ENCODE measurements around the gene EXOSC1. TPM values are rescaled to one million over a fixed set of nuclear protein-coding genes. Genes with fewer than 3 reads are reported as not detected.
A peak's percentile ranks its signal among the peaks of the same experiment; 100 is the strongest.

The EXOSC1 gene
- total RNA-seq = 10 to 100 TPM; 27.2 to 30.4 TPM
- polyA plus RNA-seq (ENCODE audit: insufficient read length in 6 of 6) = 10 to 100 TPM; 34.9 to 43.1 (median 40.1) TPM
- long read RNA-seq, donor 1, transcript EXOSC1-204 (8 exons, 923 nt) = major isoform, 18 of 36 reads
- long read RNA-seq, donor 1, transcript EXOSC1-211 (2 exons, 2,113 nt) = minor isoform, 6 of 36 reads
- long read RNA-seq, donor 1, partial matches to known transcripts = 9 of 36 reads
- long read RNA-seq, donor 1, other reads (novel, unspliced or antisense) = 0 of 36 reads
- long read RNA-seq, donor 2, transcript EXOSC1-204 (8 exons, 923 nt) = major isoform, 11 of 14 reads
- long read RNA-seq, donor 2, partial matches to known transcripts = 0 of 14 reads
- long read RNA-seq, donor 2, other reads (novel, unspliced or antisense) = 0 of 14 reads
- long read RNA-seq, donor 3, transcript EXOSC1-204 (8 exons, 923 nt) = major isoform, 17 of 19 reads
- long read RNA-seq, donor 3, partial matches to known transcripts = 0 of 19 reads
- long read RNA-seq, donor 3, other reads (novel, unspliced or antisense) = 0 of 19 reads
- long read RNA-seq, donor 4, transcript EXOSC1-204 (8 exons, 923 nt) = major isoform, 32 of 39 reads
- long read RNA-seq, donor 4, partial matches to known transcripts = 1 of 39 reads
- long read RNA-seq, donor 4, other reads (novel, unspliced or antisense) = 3 of 39 reads
- long read RNA-seq, donor 5, transcript EXOSC1-204 (8 exons, 923 nt) = major isoform, 9 of 19 reads
- long read RNA-seq, donor 5, partial matches to known transcripts = 5 of 19 reads
- long read RNA-seq, donor 5, other reads (novel, unspliced or antisense) = 0 of 19 reads
- long read RNA-seq, donor 6, transcript EXOSC1-204 (8 exons, 923 nt) = major isoform, 11 of 11 reads
- long read RNA-seq, donor 6, partial matches to known transcripts = 0 of 11 reads
- long read RNA-seq, donor 6, other reads (novel, unspliced or antisense) = 0 of 11 reads
- long read RNA-seq, donor 7, partial matches to known transcripts = 0 of 5 reads
- long read RNA-seq, donor 7, other reads (novel, unspliced or antisense) = 0 of 5 reads
- long read RNA-seq, donor 8, transcript EXOSC1-204 (8 exons, 923 nt) = major isoform, 7 of 15 reads
- long read RNA-seq, donor 8, transcript EXOSC1-211 (2 exons, 2,113 nt) = minor isoform, 6 of 15 reads
- long read RNA-seq, donor 8, partial matches to known transcripts = 0 of 15 reads
- long read RNA-seq, donor 8, other reads (novel, unspliced or antisense) = 0 of 15 reads
- long read RNA-seq, donor 9 = 0 reads
- long read RNA-seq, donor 10, transcript EXOSC1-204 (8 exons, 923 nt) = major isoform, 46 of 57 reads
- long read RNA-seq, donor 10, partial matches to known transcripts = 1 of 57 reads
- long read RNA-seq, donor 10, other reads (novel, unspliced or antisense) = 6 of 57 reads
- long read RNA-seq, donor 11, transcript EXOSC1-204 (8 exons, 923 nt) = major isoform, 8 of 9 reads
- long read RNA-seq, donor 11, partial matches to known transcripts = 0 of 9 reads
- long read RNA-seq, donor 11, other reads (novel, unspliced or antisense) = 0 of 9 reads
- long read RNA-seq, donor 12, transcript EXOSC1-204 (8 exons, 923 nt) = major isoform, 10 of 12 reads
- long read RNA-seq, donor 12, partial matches to known transcripts = 0 of 12 reads
- long read RNA-seq, donor 12, other reads (novel, unspliced or antisense) = 0 of 12 reads

GRCh38 chr10:97445722-97446639 lies at the start of gene EXOSC1, which contains the start of gene ZDHHC16:
Gene EXOSC1, minus strand, starts transcription at chr10:97446006. Its CDS starts 21 bp downstream, at chr10:97445985.
Gene ZDHHC16, plus strand, starts transcription at chr10:97446175. Its CDS starts 5,501 bp downstream, at chr10:97451676.
- Histone ChIP-seq H3K27ac (peak within 1 kb of the TSS; percentile 62 to 68), H3K4me3 (peak within 1 kb of the TSS; percentile 69 to 99), H3K36me3 (peaks cover 0 to 21% of the 10 kb centered on the region in 2 donors), H3K27me3 (no peaks in the 10 kb centered on the region), H3K9me3 (no peaks in the 10 kb centered on the region), H3K4me1 (peaks cover 12 to 45% of the 10 kb centered on the region in 2 donors)
- DNase-seq = peak; percentile 88 to 95 (median 94)
- ATAC-seq = peak; percentile 96
- intact Hi-C loops (cut with DNase I) = no loop called here
- no peak for TF ChIP-seq CTCF (IDR thresholded peaks at IDR 0.05)

- peak in 1 of 4 donors; percentile 23 for DNase-seq
- H3K4me3 ChIP-seq = no peak overlapping the region
- H3K4me1 ChIP-seq = peaks cover 34 to 56% of the 10 kb centered on the region in 2 donors
- no peaks in the 10 kb centered on the region for H3K9me3 ChIP-seq
- H3K36me3 ChIP-seq = peaks cover 0 to 6% of the 10 kb centered on the region in 2 donors
- peak overlapping the region; percentile 29 to 40 for H3K27ac ChIP-seq
- H3K27me3 ChIP-seq = no peaks in the 10 kb centered on the region
- no peak for TF ChIP-seq CTCF (IDR thresholded peaks at IDR 0.05)
- intact Hi-C loops (cut with DNase I) = no loop called here
- ATAC-seq = no peak
Measured at GRCh38 chr10:97494863-97495506, 49.2 kb upstream of the EXOSC1 start.

GRCh38 chr10:97494151-97494550 lies 48.3 kb upstream of the EXOSC1 start:
- peaks cover 0 to 6% of the 10 kb centered on the region in 2 donors for H3K36me3 ChIP-seq
- no peak for DNase-seq
- H3K27me3 ChIP-seq = no peaks in the 10 kb centered on the region
- intact Hi-C loops (cut with DNase I) = no loop called here
- H3K9me3 ChIP-seq = no peaks in the 10 kb centered on the region
- no peak overlapping the region for H3K4me3 ChIP-seq
- H3K27ac ChIP-seq = no peak overlapping the region
- no peak for TF ChIP-seq CTCF (IDR thresholded peaks at IDR 0.05)
- H3K4me1 ChIP-seq = peaks cover 35 to 60% of the 10 kb centered on the region in 2 donors
- no peak for ATAC-seq

Measured in left lung (tissue), 14 donors.